T-cell (primary cell): ENCODE measurements around the gene ZC3H13. TPM values are rescaled to one million over a fixed set of nuclear protein-coding genes. Genes with fewer than 3 reads are reported as not detected.

ENCODE experiments used
- ATAC-seq, 4 experiments: fragments of 200-7000 bp in 3 of 4; fragments of 150-1000 bp in 1 of 4; cut with Tn5 transposase; replicated peaks in 1 of 4; 1 replicate in 3 of 4; 2 replicates in 1 of 4; pipeline ENCODE4 v1.10.0; 2021; ENCODE audit warnings: moderate library complexity in 3 of 4, mild to moderate bottlenecking in 2 of 4, moderate number of reproducible peaks in 1 of 4
- CTCF ChIA-PET, 2 donors: fragments of 300-600 bp; sonication (Branson Sonifier 250); formaldehyde crosslinking; loops; one replicate each; lab custom pipeline; 2022; ENCODE audit warnings: antibody characterized with exemption in 2 of 2; lab: Charles Lee
- POLR2A ChIA-PET, 2 donors: fragments of 300-600 bp; sonication (Branson Sonifier 250); formaldehyde crosslinking; loops; one replicate each; lab custom pipeline; 2022; ENCODE audit warnings: antibody characterized with exemption in 2 of 2; lab: Charles Lee
- DNase-seq, 35 experiments: peaks; one replicate each; pipeline versions ENCODE4 v3.0.0 to v3.0.0-alpha.2; 2013 to 2023
- H3K27ac ChIP-seq: one replicate; pipeline ENCODE4 v1.5.1; 2013; ENCODE audit warnings: low read length
- H3K27me3 ChIP-seq, 2 experiments: replicated peaks in 1 of 2; 1 replicate in 1 of 2; 2 replicates in 1 of 2; pipeline versions ENCODE4 v1.6.1 to v1.7.0; 2013; ENCODE audit warnings: low read length in 1 of 2, mixed read lengths in 1 of 2; ENCODE audit not compliant: control insufficient read depth in 2 of 2, insufficient read depth in 2 of 2; ENCODE audit errors: extremely low read depth in 1 of 2
- H3K36me3 ChIP-seq, 2 donors: 1 replicate in 1 of 2; 2 replicates in 1 of 2; pipeline versions ENCODE4 v1.6.1 to v1.7.0; 2013; ENCODE audit warnings: low read length in 1 of 2; ENCODE audit not compliant: control insufficient read depth in 2 of 2, insufficient read depth in 1 of 2; ENCODE audit errors: extremely low read depth in 1 of 2
- H3K4me1 ChIP-seq, 2 experiments: 1 replicate in 1 of 2; 2 replicates in 1 of 2; pipeline versions ENCODE4 v1.6.1 to v1.7.0; 2013; ENCODE audit warnings: low read length in 2 of 2, mixed read lengths in 1 of 2; ENCODE audit not compliant: insufficient read depth in 2 of 2, control insufficient read depth in 1 of 2; ENCODE audit errors: extremely low read depth in 1 of 2
- H3K4me3 ChIP-seq, 2 donors: 1 replicate in 1 of 2; 2 replicates in 1 of 2; pipeline versions ENCODE4 v1.5.1 to v1.7.0; 2013; ENCODE audit warnings: mild to moderate bottlenecking in 2 of 2, low read length in 1 of 2, moderate library complexity in 1 of 2; ENCODE audit not compliant: control insufficient read depth in 1 of 2; ENCODE audit errors: extremely low read depth in 1 of 2
- H3K9me3 ChIP-seq: 2 replicates; pipeline ENCODE4 v1.7.0; 2013
- H3K27ac Mint-ChIP-seq, 2 donors: one replicate each; pipeline ENCODE4 v1.8.0; 2020 to 2021; ENCODE audit warnings: mild to moderate bottlenecking in 2 of 2, mixed read lengths in 2 of 2
- H3K27me3 Mint-ChIP-seq, 2 donors: one replicate each; pipeline ENCODE4 v1.8.0; 2021 to 2022; ENCODE audit warnings: mixed read lengths in 2 of 2
- H3K36me3 Mint-ChIP-seq: one replicate; pipeline ENCODE4 v1.8.0; 2021; ENCODE audit warnings: mixed read lengths
- H3K4me1 Mint-ChIP-seq, 3 donors: one replicate each; pipeline ENCODE4 v1.8.0; 2020 to 2022; ENCODE audit warnings: mixed read lengths in 3 of 3, mild to moderate bottlenecking in 1 of 3
- H3K4me3 Mint-ChIP-seq, 3 donors: one replicate each; pipeline ENCODE4 v1.8.0; 2020 to 2022; ENCODE audit warnings: mild to moderate bottlenecking in 3 of 3, mixed read lengths in 3 of 3, moderate library complexity in 3 of 3
- H3K9me3 Mint-ChIP-seq, 3 donors: one replicate each; pipeline ENCODE4 v1.8.0; 2020 to 2022; ENCODE audit warnings: mixed read lengths in 3 of 3
- WGBS: methylation state at CpG from one replicate; pipeline ENCODE4 v1.1.5; 2013; ENCODE audit warnings: missing lambda C conversion rate; ENCODE audit not compliant: insufficient coverage; 5-methylcytosine and 5-hydroxymethylcytosine counted together
- total RNA-seq, 35 experiments: library from RNA in 6 of 35; stranded (reverse) in 6 of 35; fragments of 120-200 nt in 1 of 35; gene quantifications; one replicate each; pipeline versions ENCODE4 v1.2.1 to v1.2.4 and lab custom pipeline; 2013 to 2026

The ZC3H13 gene
- total RNA-seq, 5 donors from 2014 or later (not counting 1 experiment from before 2014, with no cell fraction given) = 41.9 to 61.5 (median 58.4) TPM

- H3K36me3 Mint-ChIP-seq = peaks cover 52% of the 10 kb centered on the region
- H3K4me3 ChIP-seq = no peak overlapping the region
- CTCF ChIA-PET = interaction anchor here in 1 of 2 donors (0.6 kb wide), 1 partner anchor 60 kb away, joined by 6 read pairs; no protein-coding TSS in a partner anchor
- no peaks in the 10 kb centered on the region for H3K4me1 ChIP-seq
- peaks cover 0 to 40% of the 10 kb centered on the region in 2 donors for H3K36me3 ChIP-seq
- no peak overlapping the region for H3K4me3 Mint-ChIP-seq
- no peak overlapping the region for H3K27ac Mint-ChIP-seq
- DNase-seq (no peak), ATAC-seq (no peak)
- POLR2A ChIA-PET = no interaction called here
- no peaks in the 10 kb centered on the region for H3K9me3 ChIP-seq
- H3K27me3 Mint-ChIP-seq = no peaks in the 10 kb centered on the region
- H3K27ac ChIP-seq = no peak overlapping the region
- peaks cover 0 to 2% (median 0%) of the 10 kb centered on the region in 3 donors for H3K4me1 Mint-ChIP-seq
- no peaks in the 10 kb centered on the region for H3K9me3 Mint-ChIP-seq
- H3K27me3 ChIP-seq = no peaks in the 10 kb centered on the region
Measured at GRCh38 chr13:46012404-46012803, 40.1 kb downstream of the ZC3H13 start.

- no peak for ATAC-seq
- H3K27ac ChIP-seq = no peak overlapping the region
- no peaks in the 10 kb centered on the region for H3K9me3 ChIP-seq
- H3K36me3 ChIP-seq = peaks cover 0 to 30% of the 10 kb centered on the region in 2 donors
- H3K4me1 Mint-ChIP-seq = peaks cover 0 to 2% (median 0%) of the 10 kb centered on the region in 3 donors
- POLR2A ChIA-PET = no interaction called here
- no peaks in the 10 kb centered on the region for H3K27me3 ChIP-seq
- H3K27me3 Mint-ChIP-seq = no peaks in the 10 kb centered on the region
- no peaks in the 10 kb centered on the region for H3K4me1 ChIP-seq
- CTCF ChIA-PET = interaction anchor here in 1 of 2 donors (0.5 to 1.0 kb wide), 3 partner anchors 9 to 161 kb away, joined by 3 to 5 read pairs (median 5); no protein-coding TSS in a partner anchor
- no peak overlapping the region for H3K27ac Mint-ChIP-seq
- no peak overlapping the region for H3K4me3 Mint-ChIP-seq
- peaks cover 46% of the 10 kb centered on the region for H3K36me3 Mint-ChIP-seq
- 97% methylated on average over 5 of the region's 6 CpGs for WGBS
- no peak for DNase-seq
- H3K4me3 ChIP-seq = no peak overlapping the region
- H3K9me3 Mint-ChIP-seq = no peaks in the 10 kb centered on the region
Measured at GRCh38 chr13:46010148-46010547, 42.4 kb downstream of the ZC3H13 start.

- no peak overlapping the region for H3K4me3 ChIP-seq
- Mint-ChIP-seq H3K4me3 (no peak overlapping the region), H3K4me1 (peaks cover 0 to 2% (median 1%) of the 10 kb centered on the region in 3 donors), H3K27ac (no peak overlapping the region), H3K36me3 (peaks cover 51% of the 10 kb centered on the region), H3K9me3 (no peaks in the 10 kb centered on the region), H3K27me3 (no peaks in the 10 kb centered on the region)
- DNase-seq (no peak), ATAC-seq (no peak)
- whole genome bisulfite sequencing = no CpG with 5 or more reads among the region's 2 CpGs
- H3K36me3 ChIP-seq = peaks cover 0 to 30% of the 10 kb centered on the region in 2 donors
- no peaks in the 10 kb centered on the region for H3K4me1 ChIP-seq
- no peaks in the 10 kb centered on the region for H3K9me3 ChIP-seq
- no peaks in the 10 kb centered on the region for H3K27me3 ChIP-seq
- ChIA-PET POLR2A (no interaction called here), CTCF (no interaction called here)
- H3K27ac ChIP-seq = no peak overlapping the region
Measured at GRCh38 chr13:46008631-46009030, 43.9 kb downstream of the ZC3H13 start.

GRCh38 chr13:46006688-46007452 is 45.7 kb downstream of the ZC3H13 start:
- DNase-seq (no peak), ATAC-seq (no peak)
- Mint-ChIP-seq H3K4me1 (peaks cover 0 to 8% (median 8%) of the 10 kb centered on the region in 3 donors), H3K27ac (no peak overlapping the region), H3K27me3 (no peaks in the 10 kb centered on the region), H3K36me3 (peaks cover 61% of the 10 kb centered on the region), H3K9me3 (no peaks in the 10 kb centered on the region), H3K4me3 (no peak overlapping the region)
- Histone ChIP-seq H3K27ac (no peak overlapping the region), H3K27me3 (no peaks in the 10 kb centered on the region), H3K4me3 (no peak overlapping the region), H3K9me3 (no peaks in the 10 kb centered on the region), H3K4me1 (no peaks in the 10 kb centered on the region), H3K36me3 (peaks cover 0 to 38% of the 10 kb centered on the region in 2 donors)
- POLR2A ChIA-PET = interaction anchor here in 1 of 2 donors (0.6 kb wide), 2 partner anchors 558 to 1699 kb away, joined by 3 to 5 read pairs; no protein-coding TSS in a partner anchor
- CTCF ChIA-PET = interaction anchor here in 1 of 2 donors (0.5 kb wide), 1 partner anchor 863 kb away, joined by 11 read pairs; no protein-coding TSS in a partner anchor
- WGBS = 93% methylated on average over 2 of the region's 6 CpGs

GRCh38 chr13:46004491-46004890 is 48.1 kb downstream of the ZC3H13 start:
- H3K9me3 Mint-ChIP-seq = no peaks in the 10 kb centered on the region
- POLR2A ChIA-PET = no interaction called here
- CTCF ChIA-PET = no interaction called here
- no CpG with 5 or more reads among the region's 1 CpG for WGBS
- peaks cover 2 to 49% of the 10 kb centered on the region in 2 donors for H3K36me3 ChIP-seq
- H3K4me3 Mint-ChIP-seq = no peak overlapping the region
- no peaks in the 10 kb centered on the region for H3K9me3 ChIP-seq
- ATAC-seq = no peak
- DNase-seq = no peak
- no peak overlapping the region for H3K27ac ChIP-seq
- peaks cover 74% of the 10 kb centered on the region for H3K36me3 Mint-ChIP-seq
- H3K4me1 ChIP-seq = no peaks in the 10 kb centered on the region
- peaks cover 0 to 8% (median 8%) of the 10 kb centered on the region in 3 donors for H3K4me1 Mint-ChIP-seq
- H3K27me3 ChIP-seq = no peaks in the 10 kb centered on the region
- H3K27me3 Mint-ChIP-seq = no peaks in the 10 kb centered on the region
- no peak overlapping the region for H3K4me3 ChIP-seq
- no peak overlapping the region for H3K27ac Mint-ChIP-seq

- Mint-ChIP-seq H3K4me3 (no peak overlapping the region), H3K9me3 (no peaks in the 10 kb centered on the region), H3K4me1 (peaks cover 8 to 12% (median 12%) of the 10 kb centered on the region in 3 donors), H3K27me3 (no peaks in the 10 kb centered on the region), H3K27ac (no peak overlapping the region), H3K36me3 (peaks cover 57% of the 10 kb centered on the region)
- no peak overlapping the region for H3K4me3 ChIP-seq
- ChIA-PET CTCF (no interaction called here), POLR2A (no interaction called here)
- DNase-seq (no peak), ATAC-seq (no peak)
- no CpG with 5 or more reads among the region's 2 CpGs for WGBS
- H3K4me1 ChIP-seq = no peaks in the 10 kb centered on the region
- no peaks in the 10 kb centered on the region for H3K9me3 ChIP-seq
- no peak overlapping the region for H3K27ac ChIP-seq
- peaks cover 2 to 40% of the 10 kb centered on the region in 2 donors for H3K36me3 ChIP-seq
- H3K27me3 ChIP-seq = no peaks in the 10 kb centered on the region
Measured at GRCh38 chr13:45996631-45997030, 55.9 kb downstream of the ZC3H13 start.
